ENCODE results near the gene BAX.
A peak's percentile ranks its signal among the peaks of the same experiment; 100 is the strongest.

BAX gene

GRCh38 chr19:48928164-48929025 lies 26.3 kb upstream of the BAX start:
- no peak for DNase-seq (ENCODE audit: low read depth)

GRCh38 chr19:48933382-48933932 lies 21.2 kb upstream of the BAX start, which contains the start of gene DHDH:
Gene DHDH, plus strand, starts transcription at chr19:48933699. Its CDS starts 23 bp downstream, at chr19:48933722.
- DNase-seq (ENCODE audit: low read depth): peak; percentile 70

GRCh38 chr19:48934837-48935236 lies 19.8 kb upstream of the BAX start:
- no peak for DNase-seq (ENCODE audit: low read depth)

GRCh38 chr19:48935864-48936263 lies 18.8 kb upstream of the BAX start:
- no peak for DNase-seq (ENCODE audit: low read depth)

GRCh38 chr19:48938256-48938655 lies 16.4 kb upstream of the BAX start:
- DNase-seq (ENCODE audit: low read depth): no peak

GRCh38 chr19:48940902-48941301 lies 13.8 kb upstream of the BAX start:
- no peak for DNase-seq (ENCODE audit: low read depth)

- DNase-seq (ENCODE audit: low read depth): no peak
Measured at GRCh38 chr19:48943081-48943480, 11.6 kb upstream of the BAX start.

GRCh38 chr19:48945415-48945814 lies 9.3 kb upstream of the BAX start:
- DNase-seq (ENCODE audit: low read depth): no peak

GRCh38 chr19:48945817-48946216 lies 8.9 kb upstream of the BAX start:
- no peak for DNase-seq (ENCODE audit: low read depth)

GRCh38 chr19:48946463-48947257 lies 8.0 kb upstream of the BAX start:
- DNase-seq (ENCODE audit: low read depth): no peak

- DNase-seq (ENCODE audit: low read depth): no peak
Measured at GRCh38 chr19:48947258-48947542, 7.5 kb upstream of the BAX start.

GRCh38 chr19:48950159-48950558 lies 4.5 kb upstream of the BAX start:
- DNase-seq (ENCODE audit: low read depth): no peak

GRCh38 chr19:48950830-48951519 lies 3.7 kb upstream of the BAX start:
- no peak for DNase-seq (ENCODE audit: low read depth)

GRCh38 chr19:48953141-48953540 lies 1.5 kb upstream of the BAX start:
- DNase-seq (ENCODE audit: low read depth): no peak

GRCh38 chr19:48953990-48954594 lies 583 bp upstream of the BAX start:
- no peak for DNase-seq (ENCODE audit: low read depth)

GRCh38 chr19:48955308-48955958 lies 758 bp downstream of the BAX start:
- DNase-seq (ENCODE audit: low read depth): no peak

- no peak for DNase-seq (ENCODE audit: low read depth)
Measured at GRCh38 chr19:48958006-48958405, 3.3 kb downstream of the BAX start.

GRCh38 chr19:48959341-48960239 lies 4.9 kb downstream of the BAX start:
- no peak for DNase-seq (ENCODE audit: low read depth)

GRCh38 chr19:48961051-48961649 lies 6.5 kb downstream of the BAX start:
- no peak for DNase-seq (ENCODE audit: low read depth)

- no peak for DNase-seq (ENCODE audit: low read depth)
Measured at GRCh38 chr19:48961673-48962028, 7.0 kb downstream of the BAX start.
